GM10266 (cell line): Measurements from ENCODE around the gene HRCT1.

ENCODE experiments used
- DNase-seq: peaks from one replicate; pipeline ENCODE4 v3.0.0; 2012; ENCODE audit errors: extremely low spot score
- TF ChIP-seq, protein P1 (sequence below): IDR thresholded peaks from 2 replicates; pipeline ENCODE4 v1.5.1; 2012; ENCODE audit warnings: mild to moderate bottlenecking, low read depth; ENCODE audit not compliant: control insufficient read depth, insufficient read depth; ENCODE audit errors: missing control alignments

Gene HRCT1

DNA sequence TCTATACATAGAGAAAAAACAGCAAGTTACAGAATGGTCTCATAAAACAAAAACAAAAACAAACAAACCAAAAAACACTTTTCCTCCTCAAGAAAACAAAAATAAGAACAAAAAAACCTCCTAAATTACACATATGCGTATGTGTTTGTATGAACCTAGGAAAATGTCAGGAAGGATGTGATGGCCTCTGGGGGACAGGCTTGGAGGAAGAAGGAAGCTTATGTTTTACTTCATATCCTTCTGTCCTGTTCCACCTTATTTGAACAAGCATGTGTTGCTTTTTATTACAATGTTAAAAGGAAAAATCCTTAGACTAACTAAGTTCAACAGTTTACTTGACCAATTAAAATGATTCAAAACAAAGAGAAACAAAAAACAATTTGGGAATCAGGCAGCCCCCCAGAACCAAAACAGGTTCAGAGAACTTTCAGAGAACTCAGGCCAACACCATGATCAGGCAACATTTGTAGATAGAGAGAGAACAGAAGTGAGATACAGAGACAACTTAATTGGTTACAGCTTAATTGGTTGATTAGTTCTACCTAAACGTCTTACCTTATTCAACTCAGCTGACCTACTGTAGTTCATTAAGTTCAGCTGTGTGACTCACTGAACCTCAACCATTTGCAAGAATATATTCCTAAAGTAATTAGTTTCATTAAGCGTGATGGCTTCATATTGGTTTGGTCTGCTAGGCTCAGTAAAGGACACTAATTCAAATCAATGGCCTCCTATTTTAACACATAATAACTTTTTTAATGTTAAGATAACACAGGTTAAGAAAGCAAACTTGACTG, 13.4 kb downstream of the HRCT1 start:
- TF ChIP-seq, protein P1, sequence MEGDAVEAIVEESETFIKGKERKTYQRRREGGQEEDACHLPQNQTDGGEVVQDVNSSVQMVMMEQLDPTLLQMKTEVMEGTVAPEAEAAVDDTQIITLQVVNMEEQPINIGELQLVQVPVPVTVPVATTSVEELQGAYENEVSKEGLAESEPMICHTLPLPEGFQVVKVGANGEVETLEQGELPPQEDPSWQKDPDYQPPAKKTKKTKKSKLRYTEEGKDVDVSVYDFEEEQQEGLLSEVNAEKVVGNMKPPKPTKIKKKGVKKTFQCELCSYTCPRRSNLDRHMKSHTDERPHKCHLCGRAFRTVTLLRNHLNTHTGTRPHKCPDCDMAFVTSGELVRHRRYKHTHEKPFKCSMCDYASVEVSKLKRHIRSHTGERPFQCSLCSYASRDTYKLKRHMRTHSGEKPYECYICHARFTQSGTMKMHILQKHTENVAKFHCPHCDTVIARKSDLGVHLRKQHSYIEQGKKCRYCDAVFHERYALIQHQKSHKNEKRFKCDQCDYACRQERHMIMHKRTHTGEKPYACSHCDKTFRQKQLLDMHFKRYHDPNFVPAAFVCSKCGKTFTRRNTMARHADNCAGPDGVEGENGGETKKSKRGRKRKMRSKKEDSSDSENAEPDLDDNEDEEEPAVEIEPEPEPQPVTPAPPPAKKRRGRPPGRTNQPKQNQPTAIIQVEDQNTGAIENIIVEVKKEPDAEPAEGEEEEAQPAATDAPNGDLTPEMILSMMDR: no peak
- DNase-seq: no peak

DNA sequence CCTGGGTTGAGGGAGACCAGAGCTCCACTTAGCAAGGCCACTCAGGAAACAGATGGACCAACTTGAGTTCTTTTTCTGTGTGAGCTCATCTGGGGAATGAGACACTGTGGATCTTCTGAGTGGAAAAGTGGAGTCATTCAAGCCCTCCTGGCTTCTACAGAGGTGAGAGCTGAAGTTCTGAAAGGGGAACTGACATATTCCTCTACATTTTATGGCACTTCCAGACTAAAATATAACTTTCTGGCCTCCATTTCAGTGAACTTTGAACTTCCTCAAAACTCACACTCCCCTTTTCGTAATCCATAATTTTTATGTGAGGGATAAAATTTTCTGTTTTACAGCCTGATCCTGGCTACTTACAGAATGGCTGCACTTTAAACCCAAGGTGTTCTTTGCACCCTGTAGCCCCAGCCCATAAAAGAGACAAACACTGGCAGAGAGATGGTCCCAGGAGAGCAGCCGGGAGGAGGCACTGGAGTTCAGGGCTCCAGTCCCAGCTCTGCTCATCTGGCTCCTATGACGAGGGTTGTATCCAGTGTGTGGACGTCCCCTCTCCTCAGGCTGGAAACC, 14.1 kb downstream of the HRCT1 start:
- no peak for DNase-seq
- TF ChIP-seq, protein P1: no peak

DNA sequence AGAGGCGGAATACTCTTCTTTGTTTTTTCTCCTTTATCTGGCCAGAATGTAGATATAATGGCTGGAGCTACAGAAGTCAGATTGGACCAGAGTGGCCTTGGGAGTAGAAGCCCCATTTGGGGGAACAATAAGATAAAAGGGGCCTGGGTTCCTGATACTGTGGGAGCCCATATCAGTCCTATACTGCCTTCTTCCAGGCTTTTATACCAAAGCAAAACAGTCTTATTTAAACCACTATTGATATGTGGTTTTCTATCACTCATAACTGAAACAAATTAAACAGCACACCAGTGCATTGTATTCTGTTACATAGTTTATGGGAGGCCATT, 17.6 kb downstream of the HRCT1 start:
- DNase-seq: no peak
- TF ChIP-seq, protein P1: no peak

DNA sequence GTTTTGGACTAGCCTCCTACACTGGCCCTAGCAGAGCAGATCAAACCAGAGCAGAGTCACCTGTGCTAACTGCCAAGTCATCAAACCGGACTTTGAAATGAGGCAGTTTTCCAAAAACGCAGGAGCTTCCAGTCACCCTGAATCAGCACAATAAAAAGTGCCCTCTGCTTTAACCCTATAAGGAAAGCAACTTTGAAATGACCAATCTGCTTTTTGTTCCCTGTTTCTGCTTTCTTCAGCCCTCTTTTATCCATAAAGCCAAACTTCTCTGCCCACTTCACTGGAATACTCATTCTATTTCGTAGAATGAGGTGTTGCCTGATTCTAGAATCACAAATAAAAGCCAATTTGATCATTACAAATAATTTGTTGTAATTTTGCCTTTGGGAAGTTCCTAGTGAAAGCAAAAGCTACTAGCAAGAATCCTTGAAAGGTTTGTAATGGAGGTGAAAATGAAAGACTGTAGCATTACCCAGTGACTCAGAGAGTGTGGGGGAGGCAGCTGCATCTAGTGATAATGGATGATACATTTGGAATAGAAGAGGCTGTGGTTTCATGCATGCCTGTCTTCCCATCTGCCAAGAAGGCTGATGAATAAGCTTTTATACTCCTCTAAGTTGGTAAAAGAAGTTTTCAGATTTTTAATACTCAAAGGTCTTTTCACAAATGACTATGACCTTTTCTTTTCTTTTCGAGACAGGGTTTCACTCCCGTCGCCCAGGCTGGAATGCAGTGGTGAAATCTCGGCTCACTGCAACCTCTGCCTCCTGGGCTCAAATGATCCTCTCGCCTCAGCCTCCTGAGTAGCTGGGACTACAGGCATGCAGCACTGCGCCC, 18.1 kb downstream of the HRCT1 start:
- TF ChIP-seq, protein P1: no peak
- no peak for DNase-seq

DNA sequence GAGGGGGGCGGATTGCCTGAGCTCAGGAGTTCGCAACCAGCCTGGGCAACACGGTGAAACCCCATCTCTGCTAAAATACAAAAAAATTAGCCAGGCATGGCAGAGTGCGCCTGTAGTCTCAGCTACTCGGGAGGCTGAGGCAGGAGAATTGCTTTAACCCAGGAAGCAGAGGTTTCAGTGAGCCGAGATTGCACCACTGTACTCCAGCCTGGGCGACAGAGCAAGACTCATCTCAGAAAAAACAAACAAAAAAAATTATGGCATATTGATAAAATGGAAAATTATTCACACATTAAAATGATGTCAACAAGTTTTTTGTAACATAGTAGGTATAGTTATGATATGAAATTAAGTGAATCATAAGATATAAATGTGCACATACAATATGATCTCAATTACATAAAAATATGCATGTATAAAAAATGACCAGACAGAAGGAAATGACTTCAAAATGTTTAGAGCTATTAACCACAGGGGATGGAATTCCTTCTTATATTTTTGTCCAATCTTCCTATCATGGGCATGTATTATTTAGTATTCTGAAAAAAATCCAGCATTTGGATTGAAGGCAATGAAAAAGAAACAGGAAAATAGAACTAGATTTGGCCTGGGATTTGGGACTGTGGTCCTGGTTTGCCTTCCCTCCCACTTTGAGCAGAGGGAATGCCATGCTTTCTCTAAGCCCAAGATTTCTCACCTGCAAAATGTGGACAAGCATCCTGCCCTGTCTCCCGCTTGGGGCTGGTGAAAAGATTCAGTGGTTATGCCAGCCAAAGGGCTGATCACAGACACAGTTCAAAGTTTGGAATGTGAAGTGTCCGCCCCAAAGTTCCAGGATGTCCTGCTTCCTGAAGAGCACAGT, 22.8 kb downstream of the HRCT1 start:
- no peak for DNase-seq
- TF ChIP-seq, protein P1: no peak

DNA sequence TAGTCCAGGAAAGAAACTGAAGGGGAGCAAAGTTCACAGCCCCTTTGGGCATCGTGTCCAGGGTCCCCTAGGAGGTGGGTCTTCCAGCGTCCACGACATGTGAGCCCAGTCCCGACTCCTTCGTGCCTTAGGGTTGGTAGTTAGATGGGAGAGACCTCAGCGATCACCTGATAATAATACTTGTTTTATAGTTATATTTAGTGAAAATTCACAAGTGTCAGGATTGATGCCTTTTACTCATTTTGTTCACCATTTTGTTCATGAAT, 23.4 kb downstream of the HRCT1 start:
- TF ChIP-seq, protein P1: no peak

More for the DNA sequence above, 23.4 kb downstream of the HRCT1 start:
- DNase-seq: no peak
